Transverse colon (tissue), 4 donors: ENCODE data around the gene ZBTB44. TPM values are rescaled to one million over a fixed set of nuclear protein-coding genes. Genes with fewer than 3 reads are reported as not detected.
"Not testable (repeated sequence)": the region's sequence is repeated elsewhere in the genome, so short reads cannot be mapped to it uniquely, and the experiment has no call there.

Experiments used
- DNase-seq: peaks from one replicate; pipeline ENCODE4 v3.0.0-alpha.2; 2019
- H3K27ac ChIP-seq, 4 donors: fragments of 200-600 bp; sonication (generic); 2 replicates each; pipeline ENCODE4 v1.5.1; 2016 to 2018; ENCODE audit warnings: inconsistent platforms in 4 of 4
- H3K27me3 ChIP-seq: fragments of 200-600 bp; sonication (generic); 2 replicates; pipeline ENCODE4 v1.5.1; 2017; ENCODE audit warnings: inconsistent platforms
- H3K36me3 ChIP-seq, 4 donors: fragments of 200-600 bp; sonication (generic); 2 replicates each; pipeline ENCODE4 v1.5.1; 2017 to 2019; ENCODE audit warnings: inconsistent platforms in 4 of 4
- H3K4me1 ChIP-seq, 4 donors: fragments of 200-600 bp; sonication (generic); 2 replicates each; pipeline ENCODE4 v1.5.1; 2017 to 2020; ENCODE audit warnings: inconsistent platforms in 4 of 4
- H3K4me3 ChIP-seq, 4 donors: fragments of 200-600 bp; sonication (generic); 1 replicate in 1 of 4; 2 replicates in 3 of 4; pipeline versions ENCODE4 v1.5.1 to v1.6.1; 2017 to 2019; ENCODE audit warnings: inconsistent platforms in 4 of 4
- H3K9me3 ChIP-seq, 2 donors: fragments of 200-600 bp; sonication (generic); 2 replicates each; pipeline ENCODE4 v1.5.1; 2017 to 2019; ENCODE audit warnings: inconsistent platforms in 2 of 2
- CTCF ChIP-seq, 5 experiments: fragments of 200-600 bp in 3 of 5; fragments of 450-650 bp in 2 of 5; sonication (generic) in 3 of 5; IDR thresholded peaks; 1 replicate in 2 of 5; 2 replicates in 3 of 5; pipeline ENCODE4 v1.5.1; 2016 to 2017; ENCODE audit warnings: antibody characterized with exemption in 5 of 5, inconsistent platforms in 3 of 5, mild to moderate bottlenecking in 2 of 5, moderate library complexity in 1 of 5
- EP300 ChIP-seq: sonication (generic); formaldehyde crosslinking; IDR thresholded peaks from one replicate; pipeline ENCODE4 v1.6.1; 2017; ENCODE audit warnings: antibody characterized with exemption, low read depth
- POLR2A ChIP-seq: fragments of 450-650 bp; IDR thresholded peaks from one replicate; pipeline ENCODE4 v1.6.1; 2016; ENCODE audit warnings: antibody characterized with exemption, mild to moderate bottlenecking, moderate library complexity
- POLR2AphosphoS5 ChIP-seq, 3 donors: sonication (generic); formaldehyde crosslinking; IDR thresholded peaks; one replicate each; pipeline ENCODE4 v1.6.1; 2016; ENCODE audit warnings: antibody characterized with exemption in 3 of 3
- WGBS, 2 donors: methylation state at CpG; one replicate each; pipeline ENCODE4 v1.1.5; 2018; ENCODE audit warnings: low coverage in 1 of 2; 5-methylcytosine and 5-hydroxymethylcytosine counted together
- in situ Hi-C, 4 donors: fragments of 200-750 bp; cut with MboI; loops; one replicate each; pipeline versions ENCODE4 v1.15.0 to v1.15.1; 2017; ENCODE audit warnings: low sequenced_read_pairs in 3 of 4, low pct_ligation_motif_present in 1 of 4, low pct_unique_long_range_greater_than_20kb in 1 of 4
- intact Hi-C: fragments of 100-400 bp; cut with DNase I; formaldehyde crosslinking; loops from one replicate; pipeline ENCODE4 v1.15.1; 2023; ENCODE audit warnings: low total_unique reads
- total RNA-seq, 4 donors: library from RNA; depleted of rRNA; stranded (reverse); fragments of >200 nt; gene quantifications; one replicate each; pipeline ENCODE4 v1.1.0, GENCODE V29; 2016

The ZBTB44 gene
- total RNA-seq, 4 donors from 2014 or later = 29.7 to 64.0 (median 48.6) TPM

DNA sequence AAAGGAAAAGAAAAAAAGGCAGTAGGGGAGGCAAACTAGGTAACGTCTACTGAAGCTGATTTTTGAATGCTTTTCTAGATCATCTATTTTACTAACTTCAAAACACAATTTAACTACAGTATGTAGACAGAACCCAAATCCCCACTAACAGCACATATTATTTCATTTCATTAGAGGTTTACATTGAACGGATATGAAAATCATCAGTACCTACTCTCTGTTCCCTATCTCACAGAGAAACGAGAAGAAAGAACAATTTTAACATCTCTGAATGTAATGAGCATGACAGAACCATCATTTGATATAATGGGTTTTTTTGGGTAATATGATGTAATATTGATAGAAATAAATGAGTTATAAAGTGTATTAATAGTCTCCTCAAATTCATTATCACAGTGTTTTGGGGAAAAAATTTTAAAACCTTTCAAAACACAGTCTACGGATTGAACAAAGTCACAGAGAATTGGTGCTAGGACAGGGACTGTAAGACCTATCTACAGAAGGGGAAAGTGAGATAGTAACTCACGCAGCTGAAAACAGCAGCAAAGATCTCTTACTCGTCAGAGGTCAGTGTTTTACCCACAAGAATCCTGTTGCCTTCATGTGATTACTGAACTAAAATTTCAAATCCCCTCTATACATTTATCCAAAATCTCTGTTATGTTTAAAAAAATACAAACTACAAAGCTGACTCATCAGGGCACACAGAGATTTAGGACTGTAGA, 77.3 kb downstream of the ZBTB44 start:
- WGBS, 2 donors = 84 to 88% methylated on average over 6 of the region's 6 CpGs
- intact Hi-C loops = no loop called here
- H3K4me3 ChIP-seq = no peak overlapping the region

GRCh38 chr11:130234315-130234714, 80.4 kb downstream of the ZBTB44 start:
- Histone ChIP-seq H3K27ac (no peak overlapping the region), H3K9me3 (no peaks in the 10 kb centered on the region), H3K4me1 (no peaks in the 10 kb centered on the region), H3K36me3 (peaks cover 0 to 45% (median 4%) of the 10 kb centered on the region in 4 donors), H3K27me3 (no peaks in the 10 kb centered on the region), H3K4me3 (no peak overlapping the region)
- TF ChIP-seq POLR2A = no peak
- no peak for TF ChIP-seq POLR2AphosphoS5 (IDR thresholded peaks at IDR 0.05)
- no peak for TF ChIP-seq EP300
- TF ChIP-seq CTCF (IDR thresholded peaks at IDR 0.05) = no peak
- in situ Hi-C loops = no loop called here
- intact Hi-C loops = no loop called here
- DNase-seq = no peak

More for the DNA sequence above, 77.3 kb downstream of the ZBTB44 start:
- Histone ChIP-seq H3K4me1 (no peaks in the 10 kb centered on the region), H3K9me3 (no peaks in the 10 kb centered on the region), H3K27me3 (no peaks in the 10 kb centered on the region), H3K27ac (no peak overlapping the region), H3K36me3 (peaks cover 0 to 36% (median 4%) of the 10 kb centered on the region in 4 donors)
- no peak for DNase-seq
- in situ Hi-C loops = no loop called here
- no peak for TF ChIP-seq POLR2A
- no peak for TF ChIP-seq EP300
- TF ChIP-seq POLR2AphosphoS5 (IDR thresholded peaks at IDR 0.05) = no peak
- TF ChIP-seq CTCF (IDR thresholded peaks at IDR 0.05) = no peak

- H3K4me1 ChIP-seq, H3K9me3 ChIP-seq, H3K27me3 ChIP-seq, DNase-seq, H3K4me3 ChIP-seq, H3K27ac ChIP-seq, in situ Hi-C loops, intact Hi-C loops: not testable (repeated sequence)
- 86 to 92% methylated on average over 2 to 3 of the region's 3 CpGs for WGBS, 2 donors
- peaks cover 0 to 44% (median 4%) of the 10 kb centered on the region in 4 donors for H3K36me3 ChIP-seq
Measured at GRCh38 chr11:130233888-130234287, 80.8 kb downstream of the ZBTB44 start.

DNA sequence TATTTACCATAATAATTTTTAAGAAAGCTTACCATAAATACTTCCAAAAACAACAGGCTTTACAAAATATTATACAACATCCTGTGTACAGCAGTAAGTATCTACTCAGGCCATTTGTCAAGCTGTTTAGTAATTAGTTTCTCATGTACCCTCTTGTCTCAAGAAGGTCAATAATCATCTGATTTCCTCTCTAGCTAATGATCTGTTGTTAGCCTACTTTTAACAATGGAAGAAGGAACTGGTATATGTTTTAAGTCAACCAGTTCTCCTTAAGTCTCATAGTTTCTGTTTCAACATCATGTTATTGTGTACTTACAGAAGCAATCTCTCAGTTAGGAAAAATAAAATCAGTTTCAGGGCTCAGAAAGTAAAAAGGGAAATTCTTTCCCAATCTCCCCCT, 81.2 kb downstream of the ZBTB44 start:
- H3K9me3 ChIP-seq, DNase-seq, H3K27me3 ChIP-seq, H3K27ac ChIP-seq, H3K4me3 ChIP-seq, in situ Hi-C loops, intact Hi-C loops, H3K4me1 ChIP-seq: not testable (repeated sequence)
- peaks cover 0 to 40% (median 2%) of the 10 kb centered on the region in 4 donors for H3K36me3 ChIP-seq

DNA sequence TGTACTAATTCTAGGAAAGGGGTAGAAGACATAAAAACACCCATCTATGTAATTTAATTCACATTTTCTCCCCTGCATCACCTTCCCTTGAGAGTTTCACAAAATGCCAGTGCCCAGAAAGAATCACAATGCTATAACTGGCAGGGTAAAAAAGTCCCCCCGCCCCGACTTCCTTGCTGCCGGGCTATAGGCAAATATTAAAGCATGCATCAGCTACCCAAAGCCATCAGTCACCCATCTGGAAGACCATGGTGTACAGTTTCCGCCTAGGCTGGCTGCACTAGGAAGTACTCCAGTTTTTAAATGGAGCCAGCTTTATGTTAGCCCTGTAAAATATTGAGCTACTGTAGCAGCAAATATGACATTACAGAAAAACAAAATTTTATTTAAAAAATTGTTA, 87.3 kb downstream of the ZBTB44 start:
- Histone ChIP-seq H3K36me3 (peaks cover 0 to 8% (median 0%) of the 10 kb centered on the region in 4 donors), H3K4me3 (no peak overlapping the region), H3K9me3 (no peaks in the 10 kb centered on the region), H3K27ac (no peak overlapping the region), H3K4me1 (no peaks in the 10 kb centered on the region), H3K27me3 (no peaks in the 10 kb centered on the region)
- TF ChIP-seq POLR2AphosphoS5 (IDR thresholded peaks at IDR 0.05) = no peak
- TF ChIP-seq EP300 = no peak
- TF ChIP-seq POLR2A = no peak
- no peak for TF ChIP-seq CTCF (IDR thresholded peaks at IDR 0.05)
- in situ Hi-C loops = no loop called here
- no peak for DNase-seq
- intact Hi-C loops = no loop called here
- WGBS, 2 donors = 90 to 93% methylated on average over 2 to 4 of the region's 4 CpGs
